Skeletal muscle satellite cell (primary cell): ENCODE data around the gene CRYGA. TPM values are rescaled to one million over a fixed set of nuclear protein-coding genes. Genes with fewer than 3 reads are reported as not detected.

ENCODE experiments used
- H3K27me3 ChIP-seq: 2 replicates; pipeline ENCODE4 v1.7.0; 2013; ENCODE audit warnings: low read length; ENCODE audit not compliant: control insufficient read depth, insufficient read depth
- H3K36me3 ChIP-seq: 2 replicates; pipeline ENCODE4 v1.7.0; 2013; ENCODE audit warnings: mild to moderate bottlenecking, control low read depth, low read length; ENCODE audit not compliant: insufficient read depth
- H3K4me1 ChIP-seq: 2 replicates; pipeline ENCODE4 v1.7.0; 2013; ENCODE audit warnings: low read length; ENCODE audit not compliant: control insufficient read depth, insufficient read depth
- H3K4me2 ChIP-seq: 2 replicates; pipeline ENCODE4 v1.7.0; 2013; ENCODE audit warnings: mild to moderate bottlenecking, low read length
- H3K4me3 ChIP-seq: 2 replicates; pipeline ENCODE4 v1.7.0; 2013; ENCODE audit warnings: low read length
- H3K9ac ChIP-seq: 2 replicates; pipeline ENCODE4 v1.7.0; 2013; ENCODE audit warnings: mild to moderate bottlenecking, low read depth, low read length, moderate library complexity
- H3K9me3 ChIP-seq: replicated peaks from 2 replicates; pipeline ENCODE4 v1.7.0; 2013; ENCODE audit warnings: mild to moderate bottlenecking, control low read depth, low read length
- total RNA-seq: library from RNA; depleted of rRNA; stranded (reverse); fragments of >200 nt; gene quantifications from 2 replicates; pipeline ENCODE4 v1.2.3, GENCODE V29; 2012; rRNA removed

Gene CRYGA
- not detected in 2 replicates for total RNA-seq

GRCh38 chr2:208163489-208163888 lies at the start of gene CRYGA:
Gene CRYGA, minus strand, starts transcription at chr2:208163589. Its CDS starts 33 bp downstream, at chr2:208163556.
- H3K27me3 ChIP-seq: peaks cover 17% of the 10 kb centered on the region

GRCh38 chr2:208210688-208211451 lies 47.5 kb upstream of the CRYGA start:
- H3K36me3 ChIP-seq: no peaks in the 10 kb centered on the region
- no peak overlapping the region for H3K4me2 ChIP-seq
- H3K9me3 ChIP-seq: no peaks in the 10 kb centered on the region
- H3K27me3 ChIP-seq: peaks cover 6% of the 10 kb centered on the region
- H3K4me1 ChIP-seq: no peaks in the 10 kb centered on the region
- no peak overlapping the region for H3K4me3 ChIP-seq
- no peak overlapping the region for H3K9ac ChIP-seq

More at GRCh38 chr2:208163489-208163888, at the start of gene CRYGA:
- no peaks in the 10 kb centered on the region for H3K4me1 ChIP-seq
- no peaks in the 10 kb centered on the region for H3K9me3 ChIP-seq
- no peak within 1 kb of the TSS for H3K4me2 ChIP-seq
- no peak within 1 kb of the TSS for H3K9ac ChIP-seq
- H3K36me3 ChIP-seq: no peaks in the 10 kb centered on the region
- no peak within 1 kb of the TSS for H3K4me3 ChIP-seq

GRCh38 chr2:208208335-208209085 lies 45.1 kb upstream of the CRYGA start:
- Histone ChIP-seq H3K9ac (no peak overlapping the region), H3K4me1 (no peaks in the 10 kb centered on the region), H3K27me3 (peaks cover 2% of the 10 kb centered on the region), H3K4me3 (no peak overlapping the region), H3K36me3 (no peaks in the 10 kb centered on the region), H3K9me3 (no peaks in the 10 kb centered on the region), H3K4me2 (no peak overlapping the region)

- Histone ChIP-seq H3K4me1 (no peaks in the 10 kb centered on the region), H3K4me2 (no peak overlapping the region), H3K4me3 (no peak overlapping the region), H3K36me3 (no peaks in the 10 kb centered on the region), H3K9ac (no peak overlapping the region), H3K9me3 (no peaks in the 10 kb centered on the region), H3K27me3 (peaks cover 2% of the 10 kb centered on the region)
Measured at GRCh38 chr2:208207769-208208168, 44.4 kb upstream of the CRYGA start.

GRCh38 chr2:208204166-208204565 lies 40.8 kb upstream of the CRYGA start:
- no peaks in the 10 kb centered on the region for H3K27me3 ChIP-seq
- H3K9me3 ChIP-seq: no peaks in the 10 kb centered on the region
- H3K4me2 ChIP-seq: no peak overlapping the region
- no peak overlapping the region for H3K9ac ChIP-seq
- no peak overlapping the region for H3K4me3 ChIP-seq
- no peaks in the 10 kb centered on the region for H3K36me3 ChIP-seq
- no peaks in the 10 kb centered on the region for H3K4me1 ChIP-seq

GRCh38 chr2:208195531-208195930 lies 32.1 kb upstream of the CRYGA start:
- Histone ChIP-seq H3K9ac (no peak overlapping the region), H3K27me3 (peaks cover 8% of the 10 kb centered on the region), H3K4me1 (no peaks in the 10 kb centered on the region), H3K9me3 (no peaks in the 10 kb centered on the region), H3K4me3 (no peak overlapping the region), H3K4me2 (no peak overlapping the region), H3K36me3 (no peaks in the 10 kb centered on the region)

GRCh38 chr2:208192611-208193236 lies 29.3 kb upstream of the CRYGA start:
- no peaks in the 10 kb centered on the region for H3K36me3 ChIP-seq
- H3K9me3 ChIP-seq: no peaks in the 10 kb centered on the region
- H3K9ac ChIP-seq: no peak overlapping the region
- H3K27me3 ChIP-seq: peaks cover 10% of the 10 kb centered on the region
- no peak overlapping the region for H3K4me3 ChIP-seq
- H3K4me1 ChIP-seq: no peaks in the 10 kb centered on the region
- H3K4me2 ChIP-seq: no peak overlapping the region

GRCh38 chr2:208189810-208190503 lies 26.6 kb upstream of the CRYGA start, which contains the start of gene C2orf80:
Gene C2orf80, minus strand, starts transcription at chr2:208190030. Its CDS starts 3,044 bp downstream, at chr2:208186986.
- no peaks in the 10 kb centered on the region for H3K9me3 ChIP-seq
- no peaks in the 10 kb centered on the region for H3K4me1 ChIP-seq
- H3K4me2 ChIP-seq: no peak within 1 kb of the TSS
- H3K9ac ChIP-seq: no peak within 1 kb of the TSS
- H3K36me3 ChIP-seq: no peaks in the 10 kb centered on the region
- no peak within 1 kb of the TSS for H3K4me3 ChIP-seq
- H3K27me3 ChIP-seq: peaks cover 14% of the 10 kb centered on the region

- no peak overlapping the region for H3K4me2 ChIP-seq
- H3K9me3 ChIP-seq: no peaks in the 10 kb centered on the region
- H3K4me1 ChIP-seq: no peaks in the 10 kb centered on the region
- no peaks in the 10 kb centered on the region for H3K36me3 ChIP-seq
- H3K9ac ChIP-seq: no peak overlapping the region
- H3K27me3 ChIP-seq: peaks cover 20% of the 10 kb centered on the region
- no peak overlapping the region for H3K4me3 ChIP-seq
Measured at GRCh38 chr2:208189069-208189809, 25.9 kb upstream of the CRYGA start.

GRCh38 chr2:208186893-208187292 lies 23.5 kb upstream of the CRYGA start:
- Histone ChIP-seq H3K4me3 (no peak overlapping the region), H3K9me3 (no peaks in the 10 kb centered on the region), H3K36me3 (no peaks in the 10 kb centered on the region), H3K9ac (no peak overlapping the region), H3K4me1 (no peaks in the 10 kb centered on the region), H3K27me3 (peaks cover 23% of the 10 kb centered on the region), H3K4me2 (no peak overlapping the region)
